Stimulated activated CD8-positive, alpha-beta memory T cell treated with anti-CD3 and anti-CD28 coated beads, Interleukin-7, amount 100 ng/mL, for 48 hours (primary cell): Measurements from ENCODE around the gene CADPS2.

Source experiments
- DNase-seq, 2 donors: peaks; one replicate each; pipeline ENCODE4 v3.0.0-alpha.2; 2020; ENCODE audit warnings: low read depth in 1 of 2; ENCODE audit errors: extremely low read depth in 1 of 2

The CADPS2 gene

DNA sequence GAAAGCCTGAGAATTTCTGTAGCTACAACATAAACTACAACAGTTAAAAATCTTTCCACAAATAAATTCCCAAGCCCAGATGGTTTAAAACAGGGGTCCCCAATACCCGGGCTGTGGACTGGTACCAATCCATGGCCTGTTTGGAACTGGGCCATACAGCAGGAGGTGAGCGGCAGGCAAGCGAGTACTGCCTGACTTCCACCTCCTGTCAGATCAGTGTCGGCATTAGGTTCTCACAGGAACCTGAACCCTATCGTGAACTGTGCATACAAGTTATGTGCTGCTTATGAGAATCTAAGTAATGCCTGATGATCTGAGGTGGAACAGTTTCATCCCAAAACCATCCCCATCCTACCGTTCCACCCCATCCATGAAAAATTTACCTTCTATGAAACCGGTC is 421.0 kb downstream of the CADPS2 start:
- no peak for DNase-seq

GRCh38 chr7:122463631-122464030 is 422.6 kb downstream of the CADPS2 start:
- DNase-seq, result no peak

DNA sequence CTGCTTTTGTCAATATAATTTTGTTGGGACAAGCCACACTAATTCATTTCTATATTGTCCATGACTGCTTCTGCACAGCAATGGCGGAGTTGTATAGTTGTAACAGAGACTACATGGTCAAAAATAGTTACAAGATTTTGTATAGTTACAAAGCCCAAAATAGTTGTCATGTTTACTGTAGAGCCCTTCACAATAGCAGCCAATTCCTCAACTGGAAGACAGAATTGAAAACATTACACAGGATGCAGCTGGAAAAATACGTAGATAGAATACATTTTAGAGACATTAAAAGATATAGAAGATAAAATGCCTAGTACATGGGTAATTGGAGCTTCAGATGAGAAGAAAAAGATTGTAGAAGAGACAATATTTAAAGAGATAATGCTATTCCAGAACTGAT is 425.3 kb downstream of the CADPS2 start:
- DNase-seq, result no peak

GRCh38 chr7:122457969-122458368 is 428.3 kb downstream of the CADPS2 start:
- DNase-seq, result no peak

DNA sequence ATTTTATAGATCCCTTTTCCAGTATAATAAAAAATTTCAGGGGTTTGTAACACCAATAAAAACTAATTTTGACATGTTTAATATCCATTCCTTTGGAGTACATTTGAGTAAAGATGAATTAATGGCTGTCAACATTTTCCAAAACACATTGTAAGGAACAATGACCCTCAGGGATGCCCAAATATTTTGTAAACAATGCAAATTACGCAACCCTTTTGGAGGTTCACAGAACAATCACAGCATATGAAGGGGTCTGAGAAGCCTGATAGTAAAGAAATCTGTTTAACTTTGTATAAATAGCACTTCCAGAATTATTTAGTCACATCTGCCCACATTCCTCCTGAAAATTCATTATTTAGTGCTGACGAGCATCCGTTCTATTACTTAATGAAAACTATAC is 428.9 kb downstream of the CADPS2 start:
- DNase-seq, result no peak

- no peak for DNase-seq
Measured at GRCh38 chr7:122454776-122455507, 431.3 kb downstream of the CADPS2 start.

DNA sequence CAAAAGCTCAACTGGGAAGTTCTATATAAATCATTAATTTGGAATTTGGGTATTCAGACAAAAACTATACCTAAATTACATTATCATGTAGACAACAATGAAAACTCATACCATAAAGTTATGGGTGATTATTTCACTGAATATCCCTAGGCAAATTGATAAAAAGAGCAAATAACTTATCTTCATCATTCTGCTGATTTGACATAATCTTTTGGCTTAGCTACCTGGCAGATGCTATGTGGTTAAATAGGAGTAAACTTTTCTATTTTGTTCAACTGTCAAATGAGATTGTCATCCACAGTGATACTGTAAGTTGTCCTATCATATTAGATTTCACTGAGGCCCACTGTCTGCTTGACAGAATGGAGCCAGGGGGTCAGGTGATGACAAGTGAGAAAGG is 432.8 kb downstream of the CADPS2 start:
- no peak for DNase-seq

DNA sequence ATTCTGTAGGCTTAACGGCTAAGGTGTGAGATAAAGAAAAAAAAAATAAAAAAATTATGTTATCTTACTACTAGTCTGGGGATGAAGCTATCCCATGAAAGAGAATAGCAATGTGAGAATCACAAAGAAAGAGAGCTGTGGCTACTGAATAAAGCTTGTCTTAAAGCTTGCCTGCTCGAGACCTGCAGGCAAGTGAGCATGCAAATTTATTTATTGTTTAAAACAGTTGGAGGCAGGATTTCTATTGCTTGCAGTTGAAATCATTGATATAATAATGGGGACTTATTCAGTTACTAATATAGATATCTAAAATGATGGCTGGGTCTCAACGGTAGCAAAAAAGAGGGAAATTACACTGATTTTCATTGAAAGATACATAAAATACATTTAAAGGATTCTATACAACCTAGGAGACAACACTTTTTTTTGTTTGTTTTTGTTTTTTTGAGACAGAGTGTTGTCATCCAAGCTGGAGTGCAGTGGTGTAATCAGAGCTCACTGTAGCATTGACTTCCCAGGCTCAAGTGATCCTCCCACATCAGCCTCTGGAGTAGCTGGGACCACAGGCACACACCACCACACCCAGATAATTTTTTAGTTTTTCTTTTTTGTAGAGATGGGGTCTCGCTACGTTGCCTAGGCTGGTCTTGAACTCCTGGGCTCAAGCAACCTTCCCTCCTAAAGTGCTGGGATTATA is 437.2 kb downstream of the CADPS2 start:
- DNase-seq, result no peak

- DNase-seq, result no peak
Measured at GRCh38 chr7:122442929-122443328, 443.3 kb downstream of the CADPS2 start.

DNA sequence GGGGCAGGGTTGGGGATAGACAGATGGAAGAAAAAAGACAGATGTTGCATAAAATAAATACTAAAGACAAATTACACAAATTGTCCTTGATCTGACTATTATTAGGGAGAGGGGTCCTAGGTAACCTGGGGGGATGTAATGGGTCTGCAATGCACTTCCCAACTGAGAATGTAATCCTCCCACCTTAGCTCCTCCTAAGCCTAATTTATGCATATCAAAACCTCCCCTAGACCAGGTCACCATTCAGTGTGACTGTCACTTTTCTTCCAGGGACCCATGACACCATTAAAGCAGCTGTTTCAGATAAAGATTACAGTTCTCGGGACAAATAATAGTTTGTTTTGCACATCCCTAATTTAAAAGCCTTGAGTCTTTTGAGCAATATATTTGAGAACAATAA is 447.8 kb downstream of the CADPS2 start:
- DNase-seq, result no peak

- no peak for DNase-seq
Measured at GRCh38 chr7:122438006-122438405, 448.3 kb downstream of the CADPS2 start.

- DNase-seq, result no peak
Measured at GRCh38 chr7:122433765-122434164, 452.5 kb downstream of the CADPS2 start.

GRCh38 chr7:122430710-122431109 is 455.6 kb downstream of the CADPS2 start:
- DNase-seq, result no peak

- no peak for DNase-seq
Measured at GRCh38 chr7:122429926-122430325, 456.3 kb downstream of the CADPS2 start.

DNA sequence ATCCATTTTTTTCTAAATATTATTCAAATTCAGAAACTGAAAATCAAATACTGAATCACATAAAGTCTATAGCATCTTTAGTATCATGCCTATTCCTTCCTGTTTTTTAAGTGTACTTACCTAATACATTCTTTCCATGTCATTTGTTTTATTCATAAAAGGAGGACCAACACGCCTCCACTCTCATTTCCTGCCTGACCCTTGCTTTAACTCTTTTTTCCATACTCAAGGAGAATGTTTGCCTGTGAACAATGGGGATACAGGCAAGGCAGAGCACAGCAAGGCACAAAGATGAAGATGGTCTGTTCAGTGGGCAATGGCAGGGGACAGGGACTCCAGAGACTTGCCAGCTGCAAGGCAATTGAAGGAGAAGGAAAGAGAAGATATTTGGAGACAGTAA is 460.5 kb downstream of the CADPS2 start:
- no peak for DNase-seq

DNA sequence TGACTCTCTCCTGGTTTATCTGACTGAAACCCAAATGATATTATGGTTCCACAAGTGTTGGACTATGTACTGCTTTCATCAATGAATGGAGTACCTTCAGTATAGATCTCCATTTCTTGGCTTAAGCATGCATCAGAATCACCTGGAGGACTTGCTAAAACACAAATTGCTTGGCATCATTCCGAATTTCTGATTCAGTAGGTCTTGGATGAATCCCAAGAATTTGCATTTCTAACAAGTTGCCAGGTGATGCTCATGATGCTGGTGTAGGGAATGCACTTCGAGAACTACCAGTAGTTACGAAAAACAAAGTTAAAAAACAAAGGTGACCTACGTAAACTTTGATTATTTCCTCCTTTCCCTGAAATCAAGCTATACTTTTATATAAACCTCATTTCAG is 462.7 kb downstream of the CADPS2 start:
- DNase-seq, result no peak

- DNase-seq, result no peak
Measured at GRCh38 chr7:122416336-122416735, 469.9 kb downstream of the CADPS2 start.

- no peak for DNase-seq
Measured at GRCh38 chr7:122415510-122415909, 470.8 kb downstream of the CADPS2 start.

- no peak for DNase-seq
Measured at GRCh38 chr7:122413339-122413738, 472.9 kb downstream of the CADPS2 start.

GRCh38 chr7:122412883-122413282 is 473.4 kb downstream of the CADPS2 start:
- no peak for DNase-seq

DNA sequence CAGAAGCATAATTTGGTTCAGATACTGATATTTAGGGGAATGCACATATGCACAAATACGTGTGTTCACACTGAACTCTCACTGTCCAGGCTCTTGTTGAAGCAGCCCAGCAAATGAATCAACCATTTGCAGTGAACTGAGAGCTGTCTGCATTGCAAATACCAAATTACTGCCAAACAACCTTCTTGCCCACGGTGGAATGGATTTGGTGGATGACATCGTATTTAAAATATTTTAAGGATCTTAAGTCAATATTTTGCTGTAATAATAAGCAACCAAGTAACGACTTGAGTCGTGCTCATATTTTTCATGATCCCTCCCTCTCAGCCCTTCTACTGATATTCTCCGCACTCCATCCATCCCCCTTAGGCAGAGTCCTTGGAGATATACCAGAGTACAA is 473.8 kb downstream of the CADPS2 start:
- DNase-seq, result no peak

GRCh38 chr7:122407195-122407594 is 479.1 kb downstream of the CADPS2 start:
- DNase-seq, result no peak

DNA sequence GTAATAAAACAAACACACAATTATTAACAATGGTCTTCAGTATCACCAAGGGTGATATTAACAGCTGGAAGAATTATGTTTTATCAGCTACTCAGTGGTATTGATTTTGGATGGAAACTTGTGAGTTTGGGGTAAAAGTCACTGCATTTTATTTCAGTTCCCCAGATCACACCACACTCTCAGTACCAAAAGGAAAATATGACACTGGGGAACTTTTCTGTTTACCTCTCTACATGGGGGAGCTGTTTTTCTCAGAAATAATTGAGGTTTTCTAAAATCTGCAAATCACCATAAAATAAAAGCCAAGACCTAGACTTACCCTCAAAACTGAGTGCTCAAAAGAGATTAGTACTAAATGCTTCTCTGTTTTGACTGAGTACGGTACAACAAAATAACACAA is 483.1 kb downstream of the CADPS2 start:
- DNase-seq, result no peak
